HEK293 (cell line): ENCODE results near the gene DLK2.

Experiments
- GFI1B ChIP-seq: fragments of 450-650 bp; formaldehyde crosslinking; IDR thresholded peaks from 2 replicates; pipeline ENCODE4 v1.5.1; 2016; ENCODE audit warnings: missing biosample characterization, missing genetic modification characterization
- KLF7 ChIP-seq: fragments of 450-650 bp; formaldehyde crosslinking; IDR thresholded peaks from 2 replicates; pipeline ENCODE4 v1.5.1; 2016; ENCODE audit warnings: missing biosample characterization, missing genetic modification characterization, borderline replicate concordance
- MZF1 ChIP-seq: fragments of 450-650 bp; formaldehyde crosslinking; IDR thresholded peaks from 2 replicates; pipeline ENCODE4 v1.5.1; 2017; ENCODE audit warnings: missing biosample characterization, missing genetic modification characterization, borderline replicate concordance
- ZBTB48 ChIP-seq: fragments of 450-650 bp; formaldehyde crosslinking; IDR thresholded peaks from 2 replicates; pipeline ENCODE4 v1.5.1; 2016; ENCODE audit warnings: missing biosample characterization, missing genetic modification characterization
- ZFHX2 ChIP-seq: fragments of 450-650 bp; formaldehyde crosslinking; conservative IDR thresholded peaks from 2 replicates; pipeline ENCODE4 v1.5.1; 2016; ENCODE audit warnings: missing biosample characterization, missing genetic modification characterization
- ZFP3 ChIP-seq: fragments of 450-650 bp; formaldehyde crosslinking; IDR thresholded peaks from 2 replicates; pipeline ENCODE4 v1.5.1; 2016; ENCODE audit warnings: low read depth, missing biosample characterization, missing genetic modification characterization
- ZFP41 ChIP-seq: fragments of 450-650 bp; formaldehyde crosslinking; IDR thresholded peaks from 2 replicates; pipeline ENCODE4 v1.5.1; 2016; ENCODE audit warnings: missing biosample characterization, missing genetic modification characterization, borderline replicate concordance
- ZNF10 ChIP-seq: fragments of 450-650 bp; formaldehyde crosslinking; IDR thresholded peaks from 2 replicates; pipeline ENCODE4 v1.5.1; 2017; ENCODE audit warnings: missing biosample characterization, missing genetic modification characterization
- ZNF114 ChIP-seq: fragments of 450-650 bp; formaldehyde crosslinking; IDR thresholded peaks from 2 replicates; pipeline ENCODE4 v1.5.0; 2017; ENCODE audit warnings: missing biosample characterization, missing genetic modification characterization
- ZNF155 ChIP-seq: fragments of 450-650 bp; formaldehyde crosslinking; IDR thresholded peaks from 2 replicates; pipeline ENCODE4 v1.5.1; 2016; ENCODE audit warnings: missing biosample characterization, missing genetic modification characterization
- ZNF174 ChIP-seq: fragments of 450-650 bp; formaldehyde crosslinking; IDR thresholded peaks from 2 replicates; pipeline ENCODE4 v1.5.0; 2017; ENCODE audit warnings: missing biosample characterization, mild to moderate bottlenecking, missing genetic modification characterization
- ZNF2 ChIP-seq: fragments of 450-650 bp; formaldehyde crosslinking; IDR thresholded peaks from 2 replicates; pipeline ENCODE4 v1.5.1; 2016; ENCODE audit warnings: missing biosample characterization, missing genetic modification characterization
- ZNF214 ChIP-seq: fragments of 450-650 bp; formaldehyde crosslinking; IDR thresholded peaks from 2 replicates; pipeline ENCODE4 v1.5.1; 2017; ENCODE audit warnings: missing biosample characterization, mild to moderate bottlenecking, missing genetic modification characterization, borderline replicate concordance
- ZNF221 ChIP-seq: fragments of 450-650 bp; formaldehyde crosslinking; IDR thresholded peaks from 2 replicates; pipeline ENCODE4 v1.5.1; 2017; ENCODE audit warnings: missing biosample characterization, missing genetic modification characterization, borderline replicate concordance
- ZNF24 ChIP-seq: fragments of 450-650 bp; formaldehyde crosslinking; IDR thresholded peaks from 2 replicates; pipeline ENCODE4 v1.5.1; 2016; ENCODE audit warnings: missing biosample characterization, missing genetic modification characterization
- ZNF311 ChIP-seq: fragments of 450-650 bp; formaldehyde crosslinking; IDR thresholded peaks from 2 replicates; pipeline ENCODE4 v1.5.1; 2017; ENCODE audit warnings: missing biosample characterization, missing genetic modification characterization, borderline replicate concordance
- ZNF354C ChIP-seq: fragments of 450-650 bp; formaldehyde crosslinking; IDR thresholded peaks from 2 replicates; pipeline ENCODE4 v1.5.1; 2016; ENCODE audit warnings: missing biosample characterization, missing genetic modification characterization, low read depth, borderline replicate concordance
- ZNF391 ChIP-seq: fragments of 450-650 bp; formaldehyde crosslinking; IDR thresholded peaks from 2 replicates; pipeline ENCODE4 v1.5.1; 2016; ENCODE audit warnings: low read depth, missing biosample characterization, missing genetic modification characterization, borderline replicate concordance
- ZNF48 ChIP-seq: fragments of 450-650 bp; formaldehyde crosslinking; IDR thresholded peaks from 2 replicates; pipeline ENCODE4 v1.5.1; 2016; ENCODE audit warnings: missing biosample characterization, missing genetic modification characterization
- ZNF544 ChIP-seq: fragments of 450-650 bp; formaldehyde crosslinking; IDR thresholded peaks from 2 replicates; pipeline ENCODE4 v1.5.0; 2017; ENCODE audit warnings: missing biosample characterization, missing genetic modification characterization
- ZNF558 ChIP-seq: fragments of 450-650 bp; formaldehyde crosslinking; IDR thresholded peaks from 2 replicates; pipeline ENCODE4 v1.5.1; 2016; ENCODE audit warnings: missing biosample characterization, missing genetic modification characterization
- ZNF623 ChIP-seq: fragments of 450-650 bp; formaldehyde crosslinking; IDR thresholded peaks from 2 replicates; pipeline ENCODE4 v1.5.1; 2016; ENCODE audit warnings: missing biosample characterization, missing genetic modification characterization
- ZNF624 ChIP-seq: fragments of 450-650 bp; formaldehyde crosslinking; IDR thresholded peaks from 2 replicates; pipeline ENCODE4 v1.5.1; 2017; ENCODE audit warnings: missing biosample characterization, missing genetic modification characterization
- ZNF654 ChIP-seq: fragments of 450-650 bp; formaldehyde crosslinking; IDR thresholded peaks from 2 replicates; pipeline ENCODE4 v1.5.1; 2016; ENCODE audit warnings: low read depth, missing biosample characterization, missing genetic modification characterization
- ZNF777 ChIP-seq: fragments of 450-650 bp; formaldehyde crosslinking; IDR thresholded peaks from 2 replicates; pipeline ENCODE4 v1.5.1; 2017; ENCODE audit warnings: missing biosample characterization, missing genetic modification characterization, borderline replicate concordance
- ZNF791 ChIP-seq: fragments of 450-650 bp; formaldehyde crosslinking; IDR thresholded peaks from 2 replicates; pipeline ENCODE4 v1.5.1; 2016; ENCODE audit warnings: missing biosample characterization, missing genetic modification characterization
- ZNF792 ChIP-seq: fragments of 450-650 bp; formaldehyde crosslinking; IDR thresholded peaks from 2 replicates; pipeline ENCODE4 v1.5.1; 2016; ENCODE audit warnings: missing biosample characterization, missing genetic modification characterization
- ZXDB ChIP-seq: fragments of 450-650 bp; formaldehyde crosslinking; IDR thresholded peaks from 2 replicates; pipeline ENCODE4 v1.5.1; 2016; ENCODE audit warnings: missing biosample characterization, missing genetic modification characterization
- TF ChIP-seq, protein P1 (sequence below): fragments of 450-650 bp; formaldehyde crosslinking; IDR thresholded peaks from 2 replicates; pipeline ENCODE4 v1.5.1; 2016; ENCODE audit warnings: missing biosample characterization, missing genetic modification characterization, borderline replicate concordance
- TF ChIP-seq, protein P2 (sequence below): IDR thresholded peaks from 2 replicates; pipeline ENCODE4 v1.6.1; 2011; ENCODE audit warnings: mild to moderate bottlenecking, low read depth, low read length, borderline replicate concordance
- TF ChIP-seq, protein P3 (sequence below): fragments of 450-650 bp; formaldehyde crosslinking; IDR thresholded peaks from 2 replicates; pipeline ENCODE4 v1.5.1; 2016; ENCODE audit warnings: missing biosample characterization, missing genetic modification characterization
- TF ChIP-seq, protein P4 (sequence below): fragments of 450-650 bp; formaldehyde crosslinking; IDR thresholded peaks from 2 replicates; pipeline ENCODE4 v1.5.1; 2016; ENCODE audit warnings: missing biosample characterization, missing genetic modification characterization

DLK2 gene

DNA sequence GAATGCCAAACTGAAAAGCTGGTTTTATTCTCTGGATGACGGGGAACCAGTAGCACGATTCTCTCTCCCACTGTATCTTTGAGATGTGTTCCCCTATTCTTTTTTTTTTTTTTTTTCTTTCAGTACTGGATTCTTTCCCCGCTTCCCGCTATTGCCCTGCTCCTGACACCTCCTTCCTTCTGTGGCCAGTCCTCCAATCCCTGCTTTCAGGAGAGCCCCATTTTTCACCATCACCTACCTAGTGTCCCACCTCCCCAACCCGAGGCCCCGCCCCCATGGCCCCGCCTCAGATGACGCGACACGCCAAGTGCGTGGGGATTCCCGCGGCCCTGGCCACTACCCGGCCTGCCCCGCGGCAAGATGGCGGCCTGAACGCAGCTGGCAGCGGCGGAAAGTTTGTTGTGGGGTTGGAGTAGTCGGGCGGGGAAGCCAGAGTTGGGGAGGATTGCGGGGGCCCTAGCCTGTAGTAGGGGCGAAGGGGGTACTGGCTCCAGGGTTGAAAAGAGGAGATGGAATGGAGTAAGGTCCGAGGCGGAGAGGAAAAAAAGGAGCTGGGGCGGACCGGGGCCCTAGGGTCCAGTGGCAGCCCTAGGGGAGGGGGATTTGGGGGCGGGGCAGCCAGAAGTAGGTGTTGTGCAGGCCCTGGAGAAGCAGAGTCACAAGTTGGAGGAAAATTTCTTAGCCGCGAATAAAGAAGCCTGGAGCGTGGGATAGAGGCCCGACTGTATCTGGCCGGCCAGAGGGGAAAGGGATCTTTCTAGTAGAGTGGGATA lies 22.1 kb upstream of the DLK2 start, which contains the start of gene TJAP1 (continued):
- TF ChIP-seq MZF1 (no peak), ZBTB48 (tag by site-specific recombination) (peak; percentile 56), ZNF623 (tag by site-specific recombination) (no peak), ZNF654 (tag by site-specific recombination) (no peak), ZNF114 (tag by site-specific recombination) (no peak), ZNF391 (no peak), ZNF777 (tag by site-specific recombination) (no peak), ZNF624 (no peak), GFI1B (tag by site-specific recombination) (no peak), ZNF792 (tag by site-specific recombination) (no peak), KLF7 (tag by site-specific recombination) (no peak), ZNF24 (tag by site-specific recombination) (no peak; the same call in none of the 2 replicates), ZNF174 (no peak), ZNF791 (no peak), ZFHX2 (tag by site-specific recombination) (peak; percentile 77), ZNF10 (tag by site-specific recombination) (peak; percentile 90), ZNF221 (no peak), ZNF311 (no peak), ZNF155 (tag by site-specific recombination) (no peak), ZNF558 (no peak), ZNF214 (tag by site-specific recombination) (no peak), ZNF354C (tag by site-specific recombination) (no peak), ZXDB (peak; percentile 97), ZNF48 (tag by site-specific recombination) (no peak), ZNF544 (no peak), ZNF2 (tag by site-specific recombination) (peak; percentile 61; the same call in 1 of the 2 replicates), ZFP41 (tag by site-specific recombination) (no peak), ZFP3 (tag by site-specific recombination) (no peak)
- TF ChIP-seq, protein P1, sequence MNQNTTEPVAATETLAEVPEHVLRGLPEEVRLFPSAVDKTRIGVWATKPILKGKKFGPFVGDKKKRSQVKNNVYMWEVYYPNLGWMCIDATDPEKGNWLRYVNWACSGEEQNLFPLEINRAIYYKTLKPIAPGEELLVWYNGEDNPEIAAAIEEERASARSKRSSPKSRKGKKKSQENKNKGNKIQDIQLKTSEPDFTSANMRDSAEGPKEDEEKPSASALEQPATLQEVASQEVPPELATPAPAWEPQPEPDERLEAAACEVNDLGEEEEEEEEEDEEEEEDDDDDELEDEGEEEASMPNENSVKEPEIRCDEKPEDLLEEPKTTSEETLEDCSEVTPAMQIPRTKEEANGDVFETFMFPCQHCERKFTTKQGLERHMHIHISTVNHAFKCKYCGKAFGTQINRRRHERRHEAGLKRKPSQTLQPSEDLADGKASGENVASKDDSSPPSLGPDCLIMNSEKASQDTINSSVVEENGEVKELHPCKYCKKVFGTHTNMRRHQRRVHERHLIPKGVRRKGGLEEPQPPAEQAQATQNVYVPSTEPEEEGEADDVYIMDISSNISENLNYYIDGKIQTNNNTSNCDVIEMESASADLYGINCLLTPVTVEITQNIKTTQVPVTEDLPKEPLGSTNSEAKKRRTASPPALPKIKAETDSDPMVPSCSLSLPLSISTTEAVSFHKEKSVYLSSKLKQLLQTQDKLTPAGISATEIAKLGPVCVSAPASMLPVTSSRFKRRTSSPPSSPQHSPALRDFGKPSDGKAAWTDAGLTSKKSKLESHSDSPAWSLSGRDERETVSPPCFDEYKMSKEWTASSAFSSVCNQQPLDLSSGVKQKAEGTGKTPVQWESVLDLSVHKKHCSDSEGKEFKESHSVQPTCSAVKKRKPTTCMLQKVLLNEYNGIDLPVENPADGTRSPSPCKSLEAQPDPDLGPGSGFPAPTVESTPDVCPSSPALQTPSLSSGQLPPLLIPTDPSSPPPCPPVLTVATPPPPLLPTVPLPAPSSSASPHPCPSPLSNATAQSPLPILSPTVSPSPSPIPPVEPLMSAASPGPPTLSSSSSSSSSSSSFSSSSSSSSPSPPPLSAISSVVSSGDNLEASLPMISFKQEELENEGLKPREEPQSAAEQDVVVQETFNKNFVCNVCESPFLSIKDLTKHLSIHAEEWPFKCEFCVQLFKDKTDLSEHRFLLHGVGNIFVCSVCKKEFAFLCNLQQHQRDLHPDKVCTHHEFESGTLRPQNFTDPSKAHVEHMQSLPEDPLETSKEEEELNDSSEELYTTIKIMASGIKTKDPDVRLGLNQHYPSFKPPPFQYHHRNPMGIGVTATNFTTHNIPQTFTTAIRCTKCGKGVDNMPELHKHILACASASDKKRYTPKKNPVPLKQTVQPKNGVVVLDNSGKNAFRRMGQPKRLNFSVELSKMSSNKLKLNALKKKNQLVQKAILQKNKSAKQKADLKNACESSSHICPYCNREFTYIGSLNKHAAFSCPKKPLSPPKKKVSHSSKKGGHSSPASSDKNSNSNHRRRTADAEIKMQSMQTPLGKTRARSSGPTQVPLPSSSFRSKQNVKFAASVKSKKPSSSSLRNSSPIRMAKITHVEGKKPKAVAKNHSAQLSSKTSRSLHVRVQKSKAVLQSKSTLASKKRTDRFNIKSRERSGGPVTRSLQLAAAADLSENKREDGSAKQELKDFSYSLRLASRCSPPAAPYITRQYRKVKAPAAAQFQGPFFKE, result no peak
- TF ChIP-seq, protein P2, sequence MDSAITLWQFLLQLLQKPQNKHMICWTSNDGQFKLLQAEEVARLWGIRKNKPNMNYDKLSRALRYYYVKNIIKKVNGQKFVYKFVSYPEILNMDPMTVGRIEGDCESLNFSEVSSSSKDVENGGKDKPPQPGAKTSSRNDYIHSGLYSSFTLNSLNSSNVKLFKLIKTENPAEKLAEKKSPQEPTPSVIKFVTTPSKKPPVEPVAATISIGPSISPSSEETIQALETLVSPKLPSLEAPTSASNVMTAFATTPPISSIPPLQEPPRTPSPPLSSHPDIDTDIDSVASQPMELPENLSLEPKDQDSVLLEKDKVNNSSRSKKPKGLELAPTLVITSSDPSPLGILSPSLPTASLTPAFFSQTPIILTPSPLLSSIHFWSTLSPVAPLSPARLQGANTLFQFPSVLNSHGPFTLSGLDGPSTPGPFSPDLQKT, result no peak
- TF ChIP-seq, protein P3, sequence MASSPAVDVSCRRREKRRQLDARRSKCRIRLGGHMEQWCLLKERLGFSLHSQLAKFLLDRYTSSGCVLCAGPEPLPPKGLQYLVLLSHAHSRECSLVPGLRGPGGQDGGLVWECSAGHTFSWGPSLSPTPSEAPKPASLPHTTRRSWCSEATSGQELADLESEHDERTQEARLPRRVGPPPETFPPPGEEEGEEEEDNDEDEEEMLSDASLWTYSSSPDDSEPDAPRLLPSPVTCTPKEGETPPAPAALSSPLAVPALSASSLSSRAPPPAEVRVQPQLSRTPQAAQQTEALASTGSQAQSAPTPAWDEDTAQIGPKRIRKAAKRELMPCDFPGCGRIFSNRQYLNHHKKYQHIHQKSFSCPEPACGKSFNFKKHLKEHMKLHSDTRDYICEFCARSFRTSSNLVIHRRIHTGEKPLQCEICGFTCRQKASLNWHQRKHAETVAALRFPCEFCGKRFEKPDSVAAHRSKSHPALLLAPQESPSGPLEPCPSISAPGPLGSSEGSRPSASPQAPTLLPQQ, result peak; percentile 81
- TF ChIP-seq, protein P4, sequence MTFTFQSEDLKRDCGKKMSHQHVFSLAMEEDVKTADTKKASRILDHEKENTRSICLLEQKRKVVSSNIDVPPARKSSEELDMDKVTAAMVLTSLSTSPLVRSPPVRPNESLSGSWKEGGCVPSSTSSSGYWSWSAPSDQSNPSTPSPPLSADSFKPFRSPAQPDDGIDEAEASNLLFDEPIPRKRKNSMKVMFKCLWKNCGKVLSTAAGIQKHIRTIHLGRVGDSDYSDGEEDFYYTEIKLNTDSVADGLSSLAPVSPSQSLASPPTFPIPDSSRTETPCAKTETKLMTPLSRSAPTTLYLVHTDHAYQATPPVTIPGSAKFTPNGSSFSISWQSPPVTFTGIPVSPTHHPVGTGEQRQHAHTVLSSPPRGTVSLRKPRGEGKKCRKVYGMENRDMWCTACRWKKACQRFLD, result no peak
